IPS-NIHi7 (cell line): ENCODE data around the gene APOBEC3A.
"Not testable (repeated sequence)": the region's sequence is repeated elsewhere in the genome, so short reads cannot be mapped to it uniquely, and the experiment has no call there.

Experiments
- DNase-seq: peaks from one replicate; pipeline ENCODE4 v3.0.0; 2012; ENCODE audit warnings: mixed read lengths; ENCODE audit errors: extremely low spot score

APOBEC3A gene

GRCh38 chr22:38981005-38981991, 23.9 kb downstream of the APOBEC3A start:
- peak; percentile 66 for DNase-seq

GRCh38 chr22:38981992-38982927, 24.9 kb downstream of the APOBEC3A start, which contains the start of gene APOBEC3B:
TSS of gene APOBEC3B (plus strand) at chr22:38982347. CDS start at chr22:38982454, 107 bp downstream.
- DNase-seq: peak; percentile 64

DNA sequence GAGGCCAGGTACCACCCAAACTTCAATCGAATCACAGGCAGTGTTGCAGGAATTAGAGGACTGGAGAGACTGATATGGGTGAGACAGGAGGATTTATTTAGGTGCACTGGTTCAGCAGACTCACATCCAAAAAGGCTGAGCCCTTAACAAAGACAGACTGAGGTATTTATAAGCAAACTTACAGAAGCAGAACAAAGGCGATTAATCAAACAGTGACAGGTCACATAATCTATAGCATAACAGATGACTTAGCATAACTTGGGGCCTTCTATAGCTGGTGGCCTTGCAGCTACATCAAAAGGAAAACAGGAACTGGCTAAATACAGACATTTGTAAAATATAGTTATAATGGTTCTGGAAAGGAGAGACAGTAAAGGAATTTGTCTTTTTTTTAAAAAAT, 26.8 kb downstream of the APOBEC3A start:
- no peak for DNase-seq

- DNase-seq: not testable (repeated sequence)
Measured at GRCh38 chr22:38984784-38985757, 27.7 kb downstream of the APOBEC3A start.

DNA sequence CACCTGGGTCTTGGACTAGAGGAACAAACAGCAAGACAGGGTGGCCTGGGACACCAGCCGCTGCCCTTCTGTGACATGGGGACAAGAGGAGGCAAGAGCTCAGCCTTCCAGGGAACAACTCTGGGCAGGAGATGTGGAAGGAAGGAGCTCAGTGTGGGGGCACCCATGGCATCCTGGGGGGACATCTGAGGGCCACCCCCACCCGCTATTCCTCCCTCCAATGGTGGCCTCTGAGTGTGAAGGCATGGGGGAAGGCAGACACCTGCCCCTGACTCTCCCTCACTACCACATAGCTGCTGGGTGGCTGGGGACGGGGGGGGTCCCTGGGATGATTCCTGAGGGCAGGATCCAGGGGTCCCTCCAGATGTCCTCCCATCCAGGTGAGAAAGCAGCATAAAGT, 29.2 kb downstream of the APOBEC3A start:
- no peak for DNase-seq

DNA sequence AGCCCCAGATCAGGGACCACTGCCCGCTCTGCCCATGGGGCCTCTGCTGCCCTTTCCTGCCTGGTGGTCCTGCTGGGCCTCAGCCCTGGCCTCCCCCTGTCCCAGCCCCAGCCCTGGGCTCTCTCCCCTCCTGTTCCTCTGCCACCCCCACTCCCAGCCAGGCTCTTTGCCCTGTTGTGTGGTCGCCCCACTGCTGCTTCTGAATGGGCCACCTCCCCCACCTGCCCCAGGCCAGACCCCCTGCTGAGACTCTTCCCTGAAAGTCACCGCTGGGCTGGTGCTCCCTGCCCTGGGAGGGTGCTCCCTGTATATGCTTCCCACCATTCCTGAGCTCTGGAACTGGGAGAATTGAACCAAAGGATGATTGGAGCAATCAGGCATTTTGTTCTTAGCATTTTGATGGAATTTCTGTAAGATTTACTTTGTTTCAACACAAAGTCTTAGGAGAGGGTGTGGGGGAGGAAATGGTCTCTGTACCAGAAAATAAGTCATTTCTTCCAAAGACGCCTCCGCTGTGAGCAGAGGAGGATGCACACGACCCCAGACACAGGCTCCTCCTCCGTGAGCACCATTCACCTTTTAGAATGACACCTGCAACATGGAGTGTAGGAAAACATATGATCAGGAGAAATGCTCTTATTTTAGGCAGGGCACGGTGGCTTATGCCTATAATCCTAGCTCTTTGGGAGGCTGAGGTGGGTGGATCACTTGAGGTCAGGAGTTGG, 29.9 kb downstream of the APOBEC3A start:
- DNase-seq: no peak

- DNase-seq: no peak
Measured at GRCh38 chr22:38989466-38989865, 32.1 kb downstream of the APOBEC3A start.

GRCh38 chr22:38992871-38993371, 35.5 kb downstream of the APOBEC3A start:
- DNase-seq: not testable (repeated sequence)

GRCh38 chr22:38996105-38996504, 38.7 kb downstream of the APOBEC3A start:
- DNase-seq: no peak

GRCh38 chr22:38997518-38997917, 40.1 kb downstream of the APOBEC3A start:
- no peak for DNase-seq

DNA sequence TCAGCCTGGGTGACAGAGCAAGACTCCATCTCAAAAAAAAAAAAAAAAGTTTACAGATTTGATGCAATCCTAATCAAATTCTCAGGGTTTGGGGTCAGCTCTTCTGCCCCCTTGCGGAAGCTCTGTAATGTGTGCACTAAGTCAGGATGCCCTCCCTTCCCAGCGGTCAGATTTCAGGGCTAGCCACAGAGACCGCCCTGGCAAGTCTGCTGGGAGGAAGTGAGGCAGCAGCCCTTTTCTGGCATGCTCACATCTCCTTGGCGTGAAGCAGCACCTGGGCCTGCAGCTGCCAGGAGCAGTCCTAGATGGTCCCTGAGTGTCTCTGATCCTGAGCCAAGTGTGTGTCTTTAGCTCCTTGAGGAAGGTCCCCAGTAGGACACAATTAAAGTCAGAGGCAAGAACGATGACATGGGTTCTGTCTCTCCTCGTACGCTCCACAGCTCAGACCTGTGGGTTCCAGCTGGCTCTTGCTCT, 45.8 kb downstream of the APOBEC3A start:
- peak; percentile 90 for DNase-seq

- no peak for DNase-seq
Measured at GRCh38 chr22:39007177-39007576, 49.8 kb downstream of the APOBEC3A start.

DNA sequence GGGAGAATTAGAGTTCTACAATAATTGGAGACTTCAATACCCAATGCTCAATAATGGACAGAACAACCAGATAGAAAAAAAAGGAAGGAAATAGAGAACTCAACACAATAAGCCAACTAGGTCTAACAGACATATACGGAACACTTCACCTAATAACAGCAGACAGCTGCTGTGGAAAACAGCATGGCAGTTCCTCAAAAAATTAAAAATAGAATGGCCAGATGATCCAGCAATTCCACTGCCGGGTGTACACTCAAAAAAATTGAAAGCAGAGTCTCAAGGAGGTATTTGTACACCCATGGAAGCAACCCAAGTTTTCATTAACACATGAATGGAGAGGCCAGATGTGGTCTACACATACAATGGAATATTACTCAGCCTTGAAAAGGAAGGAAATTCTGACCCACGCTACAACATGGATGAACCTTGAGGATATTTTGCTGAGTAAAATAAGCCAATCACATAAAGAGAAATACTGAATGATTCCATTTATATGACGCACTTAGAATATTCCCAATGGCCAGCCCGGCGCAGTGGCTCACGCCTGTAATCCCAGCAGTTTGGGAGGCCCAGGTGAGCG, 51.0 kb downstream of the APOBEC3A start:
- DNase-seq: not testable (repeated sequence)

- no peak for DNase-seq
Measured at GRCh38 chr22:39010946-39011345, 53.5 kb downstream of the APOBEC3A start.
